22Rv1 (cell line): ENCODE results near the gene SNX9.

Experiments used
- CTCF ChIP-seq: fragments of 450-650 bp; IDR thresholded peaks from 2 replicates; pipeline ENCODE4 v1.5.1; 2017; ENCODE audit warnings: mild to moderate bottlenecking
- ZFX ChIP-seq: fragments of 450-650 bp; IDR thresholded peaks from 2 replicates; pipeline ENCODE4 v1.6.1; 2017; ENCODE audit warnings: antibody characterized with exemption, borderline replicate concordance

GRCh38 chr6:157985378-157986155 is 162.5 kb downstream of the SNX9 start:
- TF ChIP-seq CTCF (no peak), ZFX (no peak)
